HepG2 (cell line): ENCODE data around the gene WWTR1. TPM values are rescaled to one million over a fixed set of nuclear protein-coding genes. Genes with fewer than 3 reads are reported as not detected.
A peak's percentile ranks its signal among the peaks of the same experiment; 100 is the strongest.

Experiments
- ARNT ChIP-seq: fragments of 450-650 bp; IDR thresholded peaks from 2 replicates; pipeline ENCODE4 v1.6.1; 2017
- ATF7 ChIP-seq, 2 experiments: fragments of 450-650 bp in 1 of 2; sonication (generic) in 1 of 2; formaldehyde crosslinking in 1 of 2; IDR thresholded peaks; 2 replicates each; pipeline versions ENCODE4 v1.4.0 to v1.6.1; 2016 to 2020; ENCODE audit warnings: antibody characterized with exemption in 1 of 2, mild to moderate bottlenecking in 1 of 2, missing genetic modification reagents in 1 of 2
- FOXA1 ChIP-seq, 2 experiments: fragments of 450-650 bp in 1 of 2; sonication (generic) in 1 of 2; formaldehyde crosslinking in 1 of 2; IDR thresholded peaks; 2 replicates each; pipeline versions ENCODE4 v1.4.0 to v1.6.1; 2016 to 2020; ENCODE audit warnings: missing genetic modification reagents in 1 of 2
- GABPB1 ChIP-seq: IDR thresholded peaks from 2 replicates; pipeline ENCODE4 v1.6.1; 2016; ENCODE audit warnings: mild to moderate bottlenecking, missing genetic modification reagents, moderate library complexity, missing compliant biosample characterization
- KDM5A ChIP-seq: fragments of 200-600 bp; sonication (generic); IDR thresholded peaks from 2 replicates; pipeline ENCODE4 v1.7.0; 2018; ENCODE audit warnings: antibody characterized with exemption, mild to moderate bottlenecking, low read length, borderline replicate concordance
- MBNL3 ChIP-seq: fragments of 250-450 bp; sonication (Bioruptor Pico); conservative IDR thresholded peaks from 2 replicates; pipeline ENCODE4 v1.8.0; 2022; ENCODE audit warnings: mild to moderate bottlenecking, inconsistent platforms
- SNAI1 ChIP-seq: sonication (generic); formaldehyde crosslinking; IDR thresholded peaks from 2 replicates; pipeline ENCODE4 v1.5.0; 2020; ENCODE audit warnings: mild to moderate bottlenecking, missing genetic modification reagents, borderline replicate concordance
- SOX5 ChIP-seq: IDR thresholded peaks from 2 replicates; pipeline ENCODE4 v1.6.1; 2016; ENCODE audit warnings: borderline replicate concordance
- SPEN ChIP-seq: sonication (generic); formaldehyde crosslinking; IDR thresholded peaks from 2 replicates; pipeline ENCODE4 v1.5.1; 2020; ENCODE audit warnings: low read depth, mild to moderate bottlenecking, missing genetic modification reagents
- ZNF264 ChIP-seq: sonication (generic); formaldehyde crosslinking; IDR thresholded peaks from 2 replicates; pipeline ENCODE4 v1.4.0; 2020; ENCODE audit warnings: missing genetic modification reagents
- ZNF451 ChIP-seq: sonication (generic); formaldehyde crosslinking; IDR thresholded peaks from 2 replicates; pipeline ENCODE4 v1.5.0; 2020; ENCODE audit warnings: mild to moderate bottlenecking, missing genetic modification reagents
- ZNF616 ChIP-seq: sonication (generic); formaldehyde crosslinking; IDR thresholded peaks from 2 replicates; pipeline ENCODE4 v1.5.0; 2020; ENCODE audit warnings: low read depth, mild to moderate bottlenecking, missing genetic modification reagents
- ZNF773 ChIP-seq: sonication (generic); formaldehyde crosslinking; IDR thresholded peaks from 2 replicates; pipeline ENCODE4 v1.4.0; 2020; ENCODE audit warnings: missing genetic modification reagents, borderline replicate concordance
- ZNF883 ChIP-seq: sonication (generic); formaldehyde crosslinking; IDR thresholded peaks from 2 replicates; pipeline ENCODE4 v1.5.1; 2020; ENCODE audit warnings: mild to moderate bottlenecking, missing genetic modification reagents; ENCODE audit errors: not compliant biosample characterization
- ZSCAN30 ChIP-seq: sonication (generic); formaldehyde crosslinking; IDR thresholded peaks from 2 replicates; pipeline ENCODE4 v1.5.0; 2020; ENCODE audit warnings: mild to moderate bottlenecking, missing genetic modification reagents
- polyA plus RNA-seq, 8 experiments: library from polyadenylated mRNA; depleted of rRNA in 3 of 8; stranded (reverse) in 7 of 8; unstranded in 1 of 8; fragments of >200 nt; fragmentation: Illumina TruSeq in 4 of 8; extraction: Trizol in 4 of 8; gene quantifications; 2 replicates each; pipeline versions ENCODE4 v1.2.1 to v1.2.3, GENCODE V29; 2011 to 2016; ENCODE audit warnings: low read depth in 4 of 8, missing spikeins in 1 of 8, mixed read lengths in 1 of 8; ENCODE audit not compliant: insufficient read depth in 1 of 8
- total RNA-seq, 5 experiments: library from RNA; depleted of rRNA; stranded (reverse); fragments of >200 nt; fragmentation: Illumina TruSeq; extraction: Trizol; gene quantifications; 2 replicates each; pipeline ENCODE4 v1.2.3, GENCODE V29; 2016; ENCODE audit warnings: low read depth in 1 of 5
- TF ChIP-seq, protein P1 (sequence below): sonication (generic); formaldehyde crosslinking; IDR thresholded peaks from one replicate; pipeline ENCODE4 v1.5.1; 2020; ENCODE audit warnings: mild to moderate bottlenecking, missing genetic modification reagents; ENCODE audit errors: not compliant biosample characterization
- TF ChIP-seq, protein P2 (sequence below): sonication (generic); formaldehyde crosslinking; conservative IDR thresholded peaks from 2 replicates; pipeline ENCODE4 v1.5.0; 2020; ENCODE audit warnings: missing genetic modification reagents
- TF ChIP-seq, protein P3 (sequence below): sonication (generic); formaldehyde crosslinking; IDR thresholded peaks from 2 replicates; pipeline ENCODE4 v1.9.0; 2022; ENCODE audit warnings: missing genetic modification reagents, mild to moderate bottlenecking, borderline replicate concordance

Gene WWTR1
- total and polyA plus RNA-seq, 2 of the 13 experiments (the other 11 are each of a cell fraction or from before 2014, with no cell fraction given), result 19.7 to 139 TPM

DNA sequence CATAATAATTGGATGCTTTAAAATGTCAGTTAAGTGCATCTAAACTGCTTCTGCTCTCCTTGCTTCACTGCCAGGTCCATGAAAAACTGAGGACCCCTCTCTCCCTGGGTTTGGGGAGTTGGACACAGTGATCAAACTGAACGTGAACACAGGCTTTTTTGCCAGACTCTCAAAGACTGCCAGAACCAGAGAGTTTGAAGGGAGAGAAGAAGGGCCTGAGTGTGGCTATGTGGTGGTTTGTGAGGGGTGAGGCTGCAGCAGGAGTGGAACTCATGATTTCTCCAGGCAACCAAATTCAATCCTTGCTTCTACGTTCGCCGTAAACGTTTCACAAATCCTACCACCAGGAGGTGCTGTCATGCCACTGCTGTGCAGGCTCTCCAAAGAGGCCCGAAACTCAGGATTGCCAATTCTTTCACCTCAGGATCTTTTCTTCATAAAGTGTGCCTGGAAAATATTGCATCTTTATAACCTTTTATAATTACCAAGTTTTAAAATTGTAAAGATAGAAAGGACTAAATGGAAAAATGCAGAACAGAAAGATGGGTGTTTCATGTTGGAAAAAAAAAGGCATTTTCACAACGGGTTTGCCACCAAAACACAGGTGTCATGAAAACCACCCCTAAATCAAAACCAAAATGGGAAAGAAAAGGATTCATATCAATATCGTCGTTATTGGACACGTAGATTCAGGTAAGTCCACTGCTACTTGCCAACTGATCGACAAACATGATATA lies 163.6 kb downstream of the WWTR1 start (continued):
- TF ChIP-seq, protein P1, sequence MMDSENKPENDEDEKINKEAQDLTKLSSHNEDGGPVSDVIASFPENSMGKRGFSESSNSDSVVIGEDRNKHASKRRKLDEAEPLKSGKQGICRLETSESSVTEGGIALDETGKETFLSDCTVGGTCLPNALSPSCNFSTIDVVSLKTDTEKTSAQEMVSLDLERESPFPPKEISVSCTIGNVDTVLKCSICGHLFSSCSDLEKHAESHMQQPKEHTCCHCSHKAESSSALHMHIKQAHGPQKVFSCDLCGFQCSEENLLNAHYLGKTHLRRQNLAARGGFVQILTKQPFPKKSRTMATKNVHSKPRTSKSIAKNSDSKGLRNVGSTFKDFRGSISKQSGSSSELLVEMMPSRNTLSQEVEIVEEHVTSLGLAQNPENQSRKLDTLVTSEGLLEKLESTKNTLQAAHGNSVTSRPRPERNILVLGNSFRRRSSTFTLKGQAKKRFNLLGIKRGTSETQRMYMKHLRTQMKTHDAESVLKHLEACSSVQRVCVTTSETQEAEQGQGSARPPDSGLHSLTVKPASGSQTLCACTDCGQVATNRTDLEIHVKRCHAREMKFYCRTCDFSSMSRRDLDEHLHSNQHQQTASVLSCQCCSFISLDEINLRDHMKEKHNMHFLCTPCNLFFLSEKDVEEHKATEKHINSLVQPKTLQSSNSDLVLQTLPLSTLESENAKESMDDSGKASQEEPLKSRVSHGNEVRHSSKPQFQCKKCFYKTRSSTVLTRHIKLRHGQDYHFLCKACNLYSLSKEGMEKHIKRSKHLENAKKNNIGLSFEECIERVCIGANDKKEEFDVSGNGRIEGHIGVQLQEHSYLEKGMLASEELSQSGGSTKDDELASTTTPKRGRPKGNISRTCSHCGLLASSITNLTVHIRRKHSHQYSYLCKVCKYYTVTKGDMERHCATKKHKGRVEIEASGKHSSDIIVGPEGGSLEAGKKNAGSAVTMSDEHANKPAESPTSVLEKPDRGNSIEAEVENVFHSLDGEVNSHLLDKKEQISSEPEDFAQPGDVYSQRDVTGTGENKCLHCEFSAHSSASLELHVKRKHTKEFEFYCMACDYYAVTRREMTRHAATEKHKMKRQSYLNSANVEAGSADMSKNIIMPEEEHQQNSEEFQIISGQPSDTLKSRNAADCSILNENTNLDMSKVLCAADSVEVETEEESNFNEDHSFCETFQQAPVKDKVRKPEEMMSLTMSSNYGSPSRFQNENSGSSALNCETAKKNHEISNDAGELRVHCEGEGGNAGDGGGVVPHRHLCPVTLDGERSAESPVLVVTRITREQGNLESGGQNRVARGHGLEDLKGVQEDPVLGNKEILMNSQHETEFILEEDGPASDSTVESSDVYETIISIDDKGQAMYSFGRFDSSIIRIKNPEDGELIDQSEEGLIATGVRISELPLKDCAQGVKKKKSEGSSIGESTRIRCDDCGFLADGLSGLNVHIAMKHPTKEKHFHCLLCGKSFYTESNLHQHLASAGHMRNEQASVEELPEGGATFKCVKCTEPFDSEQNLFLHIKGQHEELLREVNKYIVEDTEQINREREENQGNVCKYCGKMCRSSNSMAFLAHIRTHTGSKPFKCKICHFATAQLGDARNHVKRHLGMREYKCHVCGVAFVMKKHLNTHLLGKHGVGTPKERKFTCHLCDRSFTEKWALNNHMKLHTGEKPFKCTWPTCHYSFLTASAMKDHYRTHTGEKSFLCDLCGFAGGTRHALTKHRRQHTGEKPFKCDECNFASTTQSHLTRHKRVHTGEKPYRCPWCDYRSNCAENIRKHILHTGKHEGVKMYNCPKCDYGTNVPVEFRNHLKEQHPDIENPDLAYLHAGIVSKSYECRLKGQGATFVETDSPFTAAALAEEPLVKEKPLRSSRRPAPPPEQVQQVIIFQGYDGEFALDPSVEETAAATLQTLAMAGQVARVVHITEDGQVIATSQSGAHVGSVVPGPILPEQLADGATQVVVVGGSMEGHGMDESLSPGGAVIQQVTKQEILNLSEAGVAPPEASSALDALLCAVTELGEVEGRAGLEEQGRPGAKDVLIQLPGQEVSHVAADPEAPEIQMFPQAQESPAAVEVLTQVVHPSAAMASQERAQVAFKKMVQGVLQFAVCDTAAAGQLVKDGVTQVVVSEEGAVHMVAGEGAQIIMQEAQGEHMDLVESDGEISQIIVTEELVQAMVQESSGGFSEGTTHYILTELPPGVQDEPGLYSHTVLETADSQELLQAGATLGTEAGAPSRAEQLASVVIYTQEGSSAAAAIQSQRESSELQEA (CRISPR knock-in tag), result peak; percentile 18
- no peak for TF ChIP-seq ATF7 (IDR thresholded peaks at IDR 0.05)
- no peak for TF ChIP-seq ATF7 (CRISPR knock-in tag; IDR thresholded peaks at IDR 0.05)
- TF ChIP-seq SNAI1 (CRISPR knock-in tag), result no peak
- no peak for TF ChIP-seq ZSCAN30 (CRISPR knock-in tag)
- TF ChIP-seq, protein P2, sequence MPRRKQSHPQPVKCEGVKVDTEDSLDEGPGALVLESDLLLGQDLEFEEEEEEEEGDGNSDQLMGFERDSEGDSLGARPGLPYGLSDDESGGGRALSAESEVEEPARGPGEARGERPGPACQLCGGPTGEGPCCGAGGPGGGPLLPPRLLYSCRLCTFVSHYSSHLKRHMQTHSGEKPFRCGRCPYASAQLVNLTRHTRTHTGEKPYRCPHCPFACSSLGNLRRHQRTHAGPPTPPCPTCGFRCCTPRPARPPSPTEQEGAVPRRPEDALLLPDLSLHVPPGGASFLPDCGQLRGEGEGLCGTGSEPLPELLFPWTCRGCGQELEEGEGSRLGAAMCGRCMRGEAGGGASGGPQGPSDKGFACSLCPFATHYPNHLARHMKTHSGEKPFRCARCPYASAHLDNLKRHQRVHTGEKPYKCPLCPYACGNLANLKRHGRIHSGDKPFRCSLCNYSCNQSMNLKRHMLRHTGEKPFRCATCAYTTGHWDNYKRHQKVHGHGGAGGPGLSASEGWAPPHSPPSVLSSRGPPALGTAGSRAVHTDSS (CRISPR knock-in tag), result no peak
- no peak for TF ChIP-seq ZNF451 (CRISPR knock-in tag)
- TF ChIP-seq KDM5A, result 0 out of 2 replicates have a peak, but pooled peaks have one; percentile 45
- no peak for TF ChIP-seq MBNL3
- TF ChIP-seq, protein P3, sequence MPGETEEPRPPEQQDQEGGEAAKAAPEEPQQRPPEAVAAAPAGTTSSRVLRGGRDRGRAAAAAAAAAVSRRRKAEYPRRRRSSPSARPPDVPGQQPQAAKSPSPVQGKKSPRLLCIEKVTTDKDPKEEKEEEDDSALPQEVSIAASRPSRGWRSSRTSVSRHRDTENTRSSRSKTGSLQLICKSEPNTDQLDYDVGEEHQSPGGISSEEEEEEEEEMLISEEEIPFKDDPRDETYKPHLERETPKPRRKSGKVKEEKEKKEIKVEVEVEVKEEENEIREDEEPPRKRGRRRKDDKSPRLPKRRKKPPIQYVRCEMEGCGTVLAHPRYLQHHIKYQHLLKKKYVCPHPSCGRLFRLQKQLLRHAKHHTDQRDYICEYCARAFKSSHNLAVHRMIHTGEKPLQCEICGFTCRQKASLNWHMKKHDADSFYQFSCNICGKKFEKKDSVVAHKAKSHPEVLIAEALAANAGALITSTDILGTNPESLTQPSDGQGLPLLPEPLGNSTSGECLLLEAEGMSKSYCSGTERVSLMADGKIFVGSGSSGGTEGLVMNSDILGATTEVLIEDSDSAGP (CRISPR knock-in tag), result peak; percentile 28; the same call in 1 of the 2 replicates
- no peak for TF ChIP-seq ZNF773 (CRISPR knock-in tag)
- TF ChIP-seq FOXA1 (IDR thresholded peaks at IDR 0.05), result no peak
- no peak for TF ChIP-seq FOXA1 (CRISPR knock-in tag; IDR thresholded peaks at IDR 0.05)
- TF ChIP-seq GABPB1, result no peak
- TF ChIP-seq ZNF616 (CRISPR knock-in tag), result no peak
- no peak for TF ChIP-seq SOX5 (CRISPR knock-in tag)
- no peak for TF ChIP-seq ZNF264 (CRISPR knock-in tag)
- no peak for TF ChIP-seq ARNT
- no peak for TF ChIP-seq SPEN (CRISPR knock-in tag)
- TF ChIP-seq ZNF883 (CRISPR knock-in tag), result no peak
